ENCODE results near the gene FAM83G.

The FAM83G gene

DNA sequence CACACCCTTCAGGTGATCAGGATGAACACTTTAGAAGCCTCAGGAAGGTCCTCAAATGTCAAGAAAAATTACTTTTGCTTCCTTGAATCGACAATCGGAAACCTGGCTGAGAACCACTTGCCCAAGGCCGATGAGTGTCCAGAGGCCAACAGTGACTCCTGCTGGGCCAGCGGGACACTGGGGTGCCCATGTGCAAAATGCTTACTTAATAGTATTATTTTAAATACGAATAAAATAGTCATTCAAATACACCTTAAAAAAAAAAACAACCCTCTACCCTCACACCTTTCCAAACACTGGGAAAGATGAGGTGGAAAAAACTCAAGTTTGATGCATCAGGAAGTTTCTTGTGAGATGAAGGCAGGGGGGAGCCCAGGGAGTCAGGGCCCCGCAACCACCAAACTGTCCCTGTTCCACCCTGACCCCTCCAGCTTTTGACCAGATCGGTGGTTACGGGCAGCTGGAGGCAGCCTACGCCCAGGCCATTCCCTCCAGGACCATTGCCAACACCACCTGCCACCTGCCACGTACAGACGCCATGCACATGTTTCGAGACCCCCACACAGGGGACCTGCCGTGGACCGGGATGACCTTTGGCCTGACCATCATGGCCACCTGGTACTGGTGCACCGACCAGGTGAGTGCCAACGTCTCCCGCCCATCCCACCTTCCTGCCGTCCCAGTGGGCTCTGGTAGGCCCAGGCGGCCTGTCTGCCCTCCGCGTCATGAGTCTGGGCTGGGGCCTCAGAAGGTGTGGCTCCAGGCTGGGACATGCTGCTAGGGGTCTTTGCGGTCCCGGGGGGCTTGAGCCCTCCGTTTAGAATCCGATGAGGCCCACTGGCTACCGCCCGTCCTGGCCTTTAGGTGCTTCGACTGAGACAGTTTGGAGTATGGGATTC, 33.7 kb downstream of the FAM83G start:
- Histone ChIP-seq H3K4me3 (ENCODE audit: low read length, poor library complexity, severe bottlenecking) (no peak overlapping the region), H2AFZ (ENCODE audit: low read length) (no peak overlapping the region), H3K27me3 (ENCODE audit: insufficient read depth, low read length, poor library complexity, severe bottlenecking) (no peaks in the 10 kb centered on the region), H3K9ac (ENCODE audit: low read depth, low read length, poor library complexity, severe bottlenecking) (peak overlapping the region; percentile 78), H3K9me2 (replicated peaks; ENCODE audit: low read depth, low read length) (no peaks in the 10 kb centered on the region), H3K79me2 (ENCODE audit: insufficient read depth, low read length) (no peaks in the 10 kb centered on the region), H3K36me3 (ENCODE audit: insufficient read depth, low read length) (no peaks in the 10 kb centered on the region), H3K9me3 (ENCODE audit: insufficient read depth, low read depth, low read length) (no peaks in the 10 kb centered on the region), H3K4me2 (ENCODE audit: low read depth, low read length, poor library complexity, severe bottlenecking) (peak overlapping the region; percentile 71), H3K4me1 (ENCODE audit: insufficient read depth, low read length, poor library complexity, severe bottlenecking) (peaks cover 45% of the 10 kb centered on the region), H4K20me1 (ENCODE audit: insufficient read depth, low read length, poor library complexity, severe bottlenecking) (no peaks in the 10 kb centered on the region), H3F3A (ENCODE audit: low read depth) (no peaks in the 10 kb centered on the region)
- TF ChIP-seq, protein P1, sequence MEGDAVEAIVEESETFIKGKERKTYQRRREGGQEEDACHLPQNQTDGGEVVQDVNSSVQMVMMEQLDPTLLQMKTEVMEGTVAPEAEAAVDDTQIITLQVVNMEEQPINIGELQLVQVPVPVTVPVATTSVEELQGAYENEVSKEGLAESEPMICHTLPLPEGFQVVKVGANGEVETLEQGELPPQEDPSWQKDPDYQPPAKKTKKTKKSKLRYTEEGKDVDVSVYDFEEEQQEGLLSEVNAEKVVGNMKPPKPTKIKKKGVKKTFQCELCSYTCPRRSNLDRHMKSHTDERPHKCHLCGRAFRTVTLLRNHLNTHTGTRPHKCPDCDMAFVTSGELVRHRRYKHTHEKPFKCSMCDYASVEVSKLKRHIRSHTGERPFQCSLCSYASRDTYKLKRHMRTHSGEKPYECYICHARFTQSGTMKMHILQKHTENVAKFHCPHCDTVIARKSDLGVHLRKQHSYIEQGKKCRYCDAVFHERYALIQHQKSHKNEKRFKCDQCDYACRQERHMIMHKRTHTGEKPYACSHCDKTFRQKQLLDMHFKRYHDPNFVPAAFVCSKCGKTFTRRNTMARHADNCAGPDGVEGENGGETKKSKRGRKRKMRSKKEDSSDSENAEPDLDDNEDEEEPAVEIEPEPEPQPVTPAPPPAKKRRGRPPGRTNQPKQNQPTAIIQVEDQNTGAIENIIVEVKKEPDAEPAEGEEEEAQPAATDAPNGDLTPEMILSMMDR (conservative IDR thresholded peaks at IDR 0.05; ENCODE audit: low read length): peak; percentile 41
- TF ChIP-seq EZH2phosphoT487 (IDR thresholded peaks at IDR 0.05; ENCODE audit: borderline replicate concordance): no peak

DNA sequence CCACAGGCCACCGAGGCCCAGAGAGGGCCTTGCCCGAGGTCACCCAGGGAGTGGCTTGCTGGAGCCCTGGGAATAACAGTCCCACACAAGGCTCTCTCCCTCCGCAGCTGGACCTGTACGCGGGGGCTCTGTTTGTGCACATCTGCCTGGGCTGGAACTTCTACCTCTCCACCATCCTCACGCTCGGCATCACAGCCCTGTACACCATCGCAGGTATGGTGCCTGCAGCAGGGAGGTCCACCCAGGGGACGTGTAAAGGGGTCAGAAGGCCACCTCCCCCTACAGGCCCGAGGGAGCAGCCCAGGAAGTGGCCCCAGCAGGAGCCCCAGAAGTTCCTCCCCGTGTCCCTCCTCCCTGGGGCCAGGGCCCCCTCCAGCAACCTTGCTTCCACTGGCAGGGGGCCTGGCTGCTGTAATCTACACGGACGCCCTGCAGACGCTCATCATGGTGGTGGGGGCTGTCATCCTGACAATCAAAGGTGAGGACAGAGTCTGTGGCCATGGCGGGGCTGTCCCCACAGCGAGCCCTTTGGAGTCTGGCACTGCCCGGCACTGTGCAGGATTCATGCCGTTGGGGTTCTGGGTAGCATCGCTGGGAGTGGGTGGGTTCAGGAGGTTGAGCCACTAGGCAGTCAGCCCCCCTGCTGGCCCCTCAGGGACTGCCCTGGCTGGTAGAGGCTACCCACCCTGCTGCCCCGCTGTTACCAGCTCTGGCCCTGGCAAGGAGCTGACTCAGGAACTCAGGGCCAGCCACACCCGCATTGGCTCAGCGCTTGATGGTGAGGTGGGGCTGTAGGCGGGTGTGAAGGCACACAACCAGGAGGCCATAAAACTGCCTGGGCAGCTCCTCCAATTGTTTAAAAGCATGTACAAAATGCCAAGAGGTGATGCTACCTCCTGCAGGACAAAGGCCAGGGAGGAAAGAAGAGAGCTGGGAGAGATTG, 35.3 kb downstream of the FAM83G start:
- H3K4me3 ChIP-seq (ENCODE audit: low read length, poor library complexity, severe bottlenecking): peak overlapping the region; percentile 25
- no peaks in the 10 kb centered on the region for H3F3A ChIP-seq (ENCODE audit: low read depth)
- H3K9me2 ChIP-seq (replicated peaks; ENCODE audit: low read depth, low read length): no peaks in the 10 kb centered on the region
- H2AFZ ChIP-seq (ENCODE audit: low read length): no peak overlapping the region
- H3K27me3 ChIP-seq (ENCODE audit: insufficient read depth, low read length, poor library complexity, severe bottlenecking): no peaks in the 10 kb centered on the region
- no peak for TF ChIP-seq EZH2phosphoT487 (IDR thresholded peaks at IDR 0.05; ENCODE audit: borderline replicate concordance)
- TF ChIP-seq, protein P1 (conservative IDR thresholded peaks at IDR 0.05; ENCODE audit: low read length): no peak
- no peaks in the 10 kb centered on the region for H3K36me3 ChIP-seq (ENCODE audit: insufficient read depth, low read length)
- no peaks in the 10 kb centered on the region for H4K20me1 ChIP-seq (ENCODE audit: insufficient read depth, low read length, poor library complexity, severe bottlenecking)
- peak overlapping the region; percentile 71 for H3K4me2 ChIP-seq (ENCODE audit: low read depth, low read length, poor library complexity, severe bottlenecking)
- H3K9me3 ChIP-seq (ENCODE audit: insufficient read depth, low read depth, low read length): no peaks in the 10 kb centered on the region
- peak overlapping the region; percentile 78 for H3K9ac ChIP-seq (ENCODE audit: low read depth, low read length, poor library complexity, severe bottlenecking)
- no peaks in the 10 kb centered on the region for H3K79me2 ChIP-seq (ENCODE audit: insufficient read depth, low read length)
- H3K4me1 ChIP-seq (ENCODE audit: insufficient read depth, low read length, poor library complexity, severe bottlenecking): peaks cover 54% of the 10 kb centered on the region

DNA sequence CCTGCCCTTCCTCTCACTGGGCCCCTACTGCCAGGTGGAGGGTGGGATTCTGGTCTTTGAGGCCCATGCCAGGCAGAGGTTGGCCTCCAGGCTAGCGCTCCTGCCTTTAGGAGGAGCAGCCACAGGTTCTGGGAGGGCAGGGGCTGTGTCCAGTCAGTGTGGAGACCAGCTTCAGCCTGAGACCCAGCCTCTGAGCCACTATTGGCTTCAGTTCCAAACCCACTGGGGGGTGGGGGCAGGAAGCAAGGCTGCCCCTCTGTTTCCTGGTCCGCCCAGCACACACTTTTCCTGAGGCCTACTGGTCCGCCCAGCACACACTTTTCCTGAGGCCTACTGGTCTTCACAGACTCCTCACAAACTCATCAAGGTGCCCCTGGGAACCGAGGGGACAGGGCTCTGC, 36.2 kb downstream of the FAM83G start:
- Histone ChIP-seq H3F3A (ENCODE audit: low read depth) (no peaks in the 10 kb centered on the region), H4K20me1 (ENCODE audit: insufficient read depth, low read length, poor library complexity, severe bottlenecking) (no peaks in the 10 kb centered on the region), H3K9ac (ENCODE audit: low read depth, low read length, poor library complexity, severe bottlenecking) (peak overlapping the region; percentile 78), H3K27me3 (ENCODE audit: insufficient read depth, low read length, poor library complexity, severe bottlenecking) (no peaks in the 10 kb centered on the region), H3K9me2 (replicated peaks; ENCODE audit: low read depth, low read length) (no peaks in the 10 kb centered on the region), H3K79me2 (ENCODE audit: insufficient read depth, low read length) (no peaks in the 10 kb centered on the region), H3K36me3 (ENCODE audit: insufficient read depth, low read length) (no peaks in the 10 kb centered on the region), H3K4me3 (ENCODE audit: low read length, poor library complexity, severe bottlenecking) (peak overlapping the region; percentile 25), H3K4me2 (ENCODE audit: low read depth, low read length, poor library complexity, severe bottlenecking) (peak overlapping the region; percentile 71), H3K9me3 (ENCODE audit: insufficient read depth, low read depth, low read length) (no peaks in the 10 kb centered on the region), H2AFZ (ENCODE audit: low read length) (0 out of 2 replicates have a peak overlapping the region, but pooled peaks have one; percentile 6), H3K4me1 (ENCODE audit: insufficient read depth, low read length, poor library complexity, severe bottlenecking) (peaks cover 54% of the 10 kb centered on the region)
- no peak for TF ChIP-seq EZH2phosphoT487 (IDR thresholded peaks at IDR 0.05; ENCODE audit: borderline replicate concordance)
- TF ChIP-seq, protein P1 (conservative IDR thresholded peaks at IDR 0.05; ENCODE audit: low read length): no peak

All from Loucy (cell line).